ENCODE results near the gene BRPF3.

BRPF3 gene

GRCh38 chr6:36196113-36196879 is at the start of gene BRPF3:
Gene BRPF3, plus strand, starts transcription at chr6:36196744. Its CDS starts 3,579 bp downstream, at chr6:36200323.
- no peak for DNase-seq

GRCh38 chr6:36147294-36147693 is 49.2 kb upstream of the BRPF3 start:
- DNase-seq: no peak

- DNase-seq: no peak
These were observed 47.1 kb upstream of the BRPF3 start for GRCh38 chr6:36149476-36149875.

DNA sequence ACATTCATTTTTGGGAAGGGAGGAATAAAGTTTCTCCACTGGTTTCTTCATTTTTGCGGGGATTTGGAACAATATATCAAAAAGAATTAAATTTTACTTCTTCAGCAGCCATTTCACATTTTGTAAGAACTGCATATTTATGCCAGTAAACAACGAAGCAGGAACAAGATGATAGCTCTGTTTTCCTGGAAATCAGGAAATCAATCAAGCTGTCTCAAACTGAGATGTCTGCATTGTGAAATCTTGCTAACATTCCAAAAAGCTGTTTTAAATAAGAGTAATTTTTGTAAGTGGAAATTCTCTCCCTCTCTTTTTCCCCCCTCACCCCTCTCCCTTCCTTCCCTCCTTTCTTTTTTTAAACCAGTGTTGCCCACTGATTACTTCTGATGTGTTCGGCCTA is 46.3 kb upstream of the BRPF3 start:
- DNase-seq: no peak

DNA sequence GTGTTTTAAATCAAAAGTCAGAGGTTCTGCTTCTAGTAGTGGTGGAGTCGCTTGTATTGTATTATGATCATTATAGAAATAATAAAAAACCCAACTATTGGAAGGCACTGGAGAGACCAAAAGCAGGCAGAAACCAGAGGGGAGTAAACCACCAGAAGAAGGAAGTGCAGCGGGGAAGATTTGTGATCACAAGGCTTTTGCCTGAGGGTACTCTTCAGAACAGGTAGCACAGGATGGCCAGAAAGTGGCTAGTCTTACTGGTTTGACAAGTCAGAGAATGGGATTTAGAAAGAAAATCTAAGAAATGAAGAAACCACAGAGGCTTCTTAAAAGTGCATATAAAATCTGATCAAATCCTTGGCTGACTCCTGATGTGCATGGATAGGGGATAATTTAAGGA is 42.3 kb upstream of the BRPF3 start:
- no peak for DNase-seq

- no peak for DNase-seq
These were observed 40.9 kb upstream of the BRPF3 start for GRCh38 chr6:36155662-36156061.

DNA sequence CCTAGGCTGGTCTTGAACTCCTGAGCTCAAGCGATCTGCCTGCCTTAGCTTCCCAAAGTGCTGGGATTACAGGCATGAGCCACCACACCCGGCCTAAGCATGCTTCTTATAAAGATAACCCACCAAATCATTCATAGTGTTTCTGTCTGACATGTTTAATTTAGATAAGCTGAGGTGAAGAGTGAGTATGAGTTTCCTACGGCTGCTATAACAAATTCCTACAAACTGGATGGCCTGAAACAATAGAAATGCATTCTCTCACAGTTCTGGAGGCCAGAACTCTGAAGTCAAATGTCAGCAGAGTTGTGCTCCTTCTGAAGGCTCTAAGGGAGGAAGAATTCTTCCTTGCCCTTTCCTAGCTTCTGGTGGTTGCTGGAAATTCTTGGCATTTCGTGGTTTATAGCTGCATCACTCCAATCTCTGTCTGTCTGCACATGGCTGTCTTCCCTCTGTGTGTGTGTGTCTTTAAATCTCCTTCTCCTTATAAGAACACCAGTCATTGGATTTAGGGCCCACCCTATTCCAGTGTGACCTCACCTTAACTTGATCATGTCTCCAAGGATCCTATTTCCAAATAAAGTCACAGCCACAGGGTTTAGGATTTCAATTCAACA is 36.3 kb upstream of the BRPF3 start:
- no peak for DNase-seq

DNA sequence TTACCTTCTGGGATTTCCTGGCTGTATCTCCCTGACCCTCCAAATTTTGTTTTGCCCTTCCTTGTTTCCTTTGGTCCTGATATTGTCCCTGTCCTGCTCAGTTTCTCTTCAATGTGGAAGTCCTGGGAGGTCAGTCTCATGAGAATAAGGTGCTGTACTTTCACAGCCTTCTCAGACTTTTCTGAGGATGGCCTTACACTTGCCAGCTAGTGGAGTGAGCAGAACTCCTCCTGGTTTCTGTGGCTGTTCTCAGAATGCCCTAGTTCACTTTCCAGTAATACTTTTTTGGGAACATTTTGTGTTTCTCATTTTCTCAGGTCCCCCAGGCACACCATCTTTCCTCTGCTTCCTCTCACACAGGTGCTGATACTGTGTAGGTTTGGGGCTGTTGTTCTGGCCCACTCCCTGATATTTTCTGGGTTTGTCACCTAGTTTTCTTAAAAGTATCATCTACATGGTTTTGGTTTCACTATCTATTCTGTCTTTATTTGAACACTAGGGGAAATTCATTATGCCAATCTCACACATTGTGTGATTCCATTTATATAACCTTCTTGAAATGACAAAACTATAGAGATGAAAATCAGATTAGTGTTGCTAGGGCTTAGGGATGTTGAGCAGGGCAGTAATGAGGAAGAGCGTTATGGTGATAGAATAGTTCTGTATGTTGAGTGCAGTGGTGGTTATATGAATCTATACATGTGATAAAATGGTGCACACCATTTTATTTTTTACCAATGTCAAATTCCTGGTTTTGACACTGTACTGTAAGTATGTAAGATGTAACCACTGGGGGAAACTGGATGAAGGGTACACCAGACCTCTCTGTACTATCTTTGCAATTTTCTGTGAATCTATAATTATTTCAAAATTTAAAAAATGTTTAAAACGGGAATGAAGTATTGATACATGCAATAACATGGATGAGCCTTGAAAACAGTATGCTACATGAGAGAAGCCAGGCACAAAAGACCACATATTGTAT is 27.2 kb upstream of the BRPF3 start:
- no peak for DNase-seq

- DNase-seq: no peak
These were observed 25.8 kb upstream of the BRPF3 start for GRCh38 chr6:36170704-36171103.

DNA sequence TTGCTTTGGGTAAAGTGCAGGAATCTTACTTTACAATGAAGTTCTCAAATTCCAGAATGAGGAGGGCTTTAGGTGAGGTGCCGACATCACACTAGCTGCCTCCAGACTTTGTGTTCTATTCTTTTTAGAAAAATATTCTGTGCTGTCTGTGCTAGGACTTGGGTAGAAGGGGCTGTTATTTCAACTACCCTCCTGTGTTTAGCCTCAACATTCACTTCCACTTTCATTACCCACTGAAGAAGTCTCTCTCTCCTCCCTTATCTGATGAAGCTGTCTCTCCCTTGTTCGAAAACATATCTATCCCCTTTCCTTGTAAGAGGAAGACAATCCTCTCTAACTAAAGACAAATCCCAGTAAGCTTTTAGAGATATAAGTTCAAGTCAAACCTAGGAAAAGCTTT is 25.0 kb upstream of the BRPF3 start:
- DNase-seq: no peak

- DNase-seq: no peak
These were observed 19.4 kb upstream of the BRPF3 start for GRCh38 chr6:36177166-36177565.

- no peak for DNase-seq
These were observed 18.0 kb upstream of the BRPF3 start for GRCh38 chr6:36178544-36178943.

- DNase-seq: no peak
These were observed 16.4 kb upstream of the BRPF3 start for GRCh38 chr6:36180126-36180525.

DNA sequence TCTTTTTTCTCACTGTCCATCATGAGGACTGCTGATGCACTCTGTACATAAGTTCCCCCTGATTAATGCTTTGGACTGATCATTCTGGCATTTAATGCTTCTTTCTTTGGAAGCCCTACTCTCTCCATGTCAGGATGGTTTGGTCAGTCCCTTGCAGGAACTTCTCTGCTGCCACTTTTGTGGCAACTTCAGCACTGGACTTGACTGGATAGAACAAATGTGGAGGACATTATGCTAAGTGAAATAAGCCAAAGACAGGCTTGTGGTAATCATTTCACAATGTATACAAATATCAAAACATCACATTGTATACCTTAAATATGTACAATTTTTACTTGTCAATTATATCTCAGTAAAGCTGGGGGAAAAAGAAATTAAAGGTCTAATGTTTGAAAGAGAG is 12.2 kb upstream of the BRPF3 start:
- no peak for DNase-seq

- DNase-seq: no peak
These were observed 10.3 kb upstream of the BRPF3 start for GRCh38 chr6:36186199-36186598.

GRCh38 chr6:36187446-36187845 is 9.1 kb upstream of the BRPF3 start:
- no peak for DNase-seq

DNA sequence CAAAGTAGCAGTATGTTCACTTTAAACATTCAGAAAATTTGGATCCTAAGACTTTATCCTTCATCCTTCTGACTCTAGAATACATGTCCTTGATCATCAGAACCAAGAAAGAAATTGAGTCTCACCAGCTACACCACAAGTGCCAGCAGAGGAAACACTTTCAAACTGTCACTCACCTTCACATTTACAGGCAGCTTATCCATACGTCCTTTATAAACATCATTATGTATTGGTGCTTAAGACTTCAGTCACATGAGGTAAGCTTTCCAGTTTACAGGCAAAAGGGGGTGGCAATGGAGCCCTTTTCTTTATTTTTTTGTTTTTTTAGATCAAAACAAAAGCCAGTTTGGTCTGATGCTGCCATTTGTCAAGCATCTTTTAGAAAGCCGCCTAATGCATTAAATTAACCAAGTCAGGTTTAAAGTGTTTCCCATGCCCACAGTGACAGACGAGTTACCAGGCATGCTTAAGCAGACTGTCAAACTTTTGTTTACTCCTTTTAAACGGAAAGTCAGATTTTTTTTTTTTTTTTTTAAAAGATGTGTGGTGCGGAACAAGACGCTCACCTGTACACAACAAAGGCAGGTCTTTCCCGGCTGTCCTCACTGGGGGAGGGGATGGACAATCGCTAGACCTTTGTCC is 952 bp upstream of the BRPF3 start:
- no peak for DNase-seq

- peak; percentile 25 for DNase-seq
These were observed 470 bp downstream of the BRPF3 start for GRCh38 chr6:36196880-36197548.

DNA sequence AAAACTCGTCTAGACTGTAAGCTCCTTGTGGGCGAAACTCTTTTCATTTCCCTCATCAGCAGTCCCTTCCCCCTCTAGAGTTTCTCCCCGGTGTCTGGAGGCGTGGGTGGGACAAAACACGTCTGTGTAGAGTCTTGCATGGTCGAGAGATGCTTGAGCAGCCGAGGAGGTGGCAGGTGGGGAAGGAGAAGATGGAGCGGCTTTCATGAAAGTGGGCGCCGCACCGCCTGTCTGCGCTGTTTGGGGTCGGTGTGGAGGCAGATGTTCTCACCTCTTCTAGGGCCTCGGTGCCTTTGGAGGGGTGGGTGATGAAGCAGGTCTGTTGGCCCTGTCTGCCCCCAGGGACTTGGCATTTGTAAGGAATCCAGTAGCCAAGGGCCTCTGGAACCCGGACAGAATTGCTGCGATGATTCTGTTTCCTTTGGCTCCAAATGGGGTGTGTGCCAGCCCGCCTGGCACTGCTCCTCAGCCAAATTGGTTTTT is 1.2 kb downstream of the BRPF3 start:
- no peak for DNase-seq

- no peak for DNase-seq
These were observed 2.4 kb downstream of the BRPF3 start for GRCh38 chr6:36198986-36199385.

- no peak for DNase-seq
These were observed 3.8 kb downstream of the BRPF3 start for GRCh38 chr6:36200154-36200891.

Data from SIG-M5 (cell line).